ENCODE results near the gene SPZ1. TPM values are rescaled to one million over a fixed set of nuclear protein-coding genes. Genes with fewer than 3 reads are reported as not detected.
"Not testable (repeated sequence)": the region's sequence is repeated elsewhere in the genome, so short reads cannot be mapped to it uniquely, and the experiment has no call there.

SPZ1 gene
- total RNA-seq, 2 donors from 2014 or later = not detected

- WGBS, 2 experiments (ENCODE audit: insufficient coverage in 1 of 2, insufficient read length in 1 of 2) = 39 to 76% methylated on average over 3 to 8 of the region's 8 CpGs
- no peak overlapping the region for H3K27ac Mint-ChIP-seq
- no peak for TF ChIP-seq CTCF (conservative IDR thresholded peaks at IDR 0.05)
- H3K27me3 Mint-ChIP-seq (ENCODE audit: insufficient read depth) = peaks cover 3% of the 10 kb centered on the region
- H3K4me1 Mint-ChIP-seq = no peaks in the 10 kb centered on the region
- no peak overlapping the region for H3K9ac ChIP-seq (ENCODE audit: extremely low read depth, low read length, poor library complexity, severe bottlenecking)
- H3K4me1 ChIP-seq (ENCODE audit: control insufficient read depth, insufficient read depth, low read length) = no peaks in the 10 kb centered on the region
- no peak overlapping the region for H3K27ac ChIP-seq (ENCODE audit: low read depth, low read length)
- no peaks in the 10 kb centered on the region for H3K36me3 Mint-ChIP-seq (ENCODE audit: low read depth)
- no peak overlapping the region for H3K4me3 Mint-ChIP-seq
- H3K9me3 Mint-ChIP-seq = peaks cover 22% of the 10 kb centered on the region
- no peak for DNase-seq
- H3K36me3 ChIP-seq (ENCODE audit: control insufficient read depth, insufficient read depth, low read length) = no peaks in the 10 kb centered on the region
- no peaks in the 10 kb centered on the region for H3K27me3 ChIP-seq (ENCODE audit: control insufficient read depth, insufficient read depth, low read length, poor library complexity, severe bottlenecking)
- H3K9me3 ChIP-seq (ENCODE audit: control insufficient read depth, low read length) = no peaks in the 10 kb centered on the region
- no peak overlapping the region for H3K4me3 ChIP-seq (ENCODE audit: low read length)
Observed at GRCh38 chr5:80300125-80300524, 19.7 kb upstream of the SPZ1 start.

GRCh38 chr5:80300796-80301195, 19.0 kb upstream of the SPZ1 start:
- 89 to 98% methylated on average over 3 to 18 of the region's 27 CpGs for WGBS, 2 experiments (ENCODE audit: insufficient coverage in 1 of 2, insufficient read length in 1 of 2)
- peaks cover 22% of the 10 kb centered on the region for H3K9me3 Mint-ChIP-seq
- H3K27ac ChIP-seq (ENCODE audit: low read depth, low read length); H3K4me3 ChIP-seq (ENCODE audit: low read length); H3K4me1 ChIP-seq (ENCODE audit: control insufficient read depth, insufficient read depth, low read length); H3K27me3 Mint-ChIP-seq (ENCODE audit: insufficient read depth); H3K36me3 ChIP-seq (ENCODE audit: control insufficient read depth, insufficient read depth, low read length); H3K27me3 ChIP-seq (ENCODE audit: control insufficient read depth, insufficient read depth, low read length, poor library complexity, severe bottlenecking); H3K4me1 Mint-ChIP-seq; H3K9me3 ChIP-seq (ENCODE audit: control insufficient read depth, low read length); H3K4me3 Mint-ChIP-seq; H3K9ac ChIP-seq (ENCODE audit: extremely low read depth, low read length, poor library complexity, severe bottlenecking); H3K27ac Mint-ChIP-seq; H3K36me3 Mint-ChIP-seq (ENCODE audit: low read depth); DNase-seq: not testable (repeated sequence)

- not testable (repeated sequence) for H3K27ac ChIP-seq (ENCODE audit: low read depth, low read length); H3K9me3 ChIP-seq (ENCODE audit: control insufficient read depth, low read length); H3K36me3 ChIP-seq (ENCODE audit: control insufficient read depth, insufficient read depth, low read length); H3K27me3 Mint-ChIP-seq (ENCODE audit: insufficient read depth); H3K4me1 ChIP-seq (ENCODE audit: control insufficient read depth, insufficient read depth, low read length); H3K27me3 ChIP-seq (ENCODE audit: control insufficient read depth, insufficient read depth, low read length, poor library complexity, severe bottlenecking); H3K27ac Mint-ChIP-seq; H3K4me3 Mint-ChIP-seq; H3K36me3 Mint-ChIP-seq (ENCODE audit: low read depth); H3K4me1 Mint-ChIP-seq; H3K4me3 ChIP-seq (ENCODE audit: low read length); H3K9ac ChIP-seq (ENCODE audit: extremely low read depth, low read length, poor library complexity, severe bottlenecking); DNase-seq
- WGBS, 2 experiments (ENCODE audit: insufficient coverage in 1 of 2, insufficient read length in 1 of 2) = 100% methylated on average over 8 of the region's 34 CpGs; no CpG with 5 or more reads in 1 of the 2 experiments
- peaks cover 22% of the 10 kb centered on the region for H3K9me3 Mint-ChIP-seq
Observed at GRCh38 chr5:80301342-80301741, 18.5 kb upstream of the SPZ1 start.

- Mint-ChIP-seq H3K27me3 (ENCODE audit: insufficient read depth) (peaks cover 3% of the 10 kb centered on the region), H3K36me3 (ENCODE audit: low read depth) (no peaks in the 10 kb centered on the region), H3K4me3 (no peak overlapping the region), H3K4me1 (no peaks in the 10 kb centered on the region), H3K9me3 (peaks cover 22% of the 10 kb centered on the region), H3K27ac (no peak overlapping the region)
- Histone ChIP-seq H3K4me1 (ENCODE audit: control insufficient read depth, insufficient read depth, low read length) (no peaks in the 10 kb centered on the region), H3K27me3 (ENCODE audit: control insufficient read depth, insufficient read depth, low read length, poor library complexity, severe bottlenecking) (no peaks in the 10 kb centered on the region), H3K4me3 (ENCODE audit: low read length) (no peak overlapping the region), H3K36me3 (ENCODE audit: control insufficient read depth, insufficient read depth, low read length) (no peaks in the 10 kb centered on the region), H3K9me3 (ENCODE audit: control insufficient read depth, low read length) (no peaks in the 10 kb centered on the region), H3K27ac (ENCODE audit: low read depth, low read length) (no peak overlapping the region), H3K9ac (ENCODE audit: extremely low read depth, low read length, poor library complexity, severe bottlenecking) (no peak overlapping the region)
- WGBS, 2 experiments (ENCODE audit: insufficient coverage in 1 of 2, insufficient read length in 1 of 2) = 95% methylated on average over 5 to 11 of the region's 11 CpGs
- DNase-seq = no peak
- no peak for TF ChIP-seq CTCF (conservative IDR thresholded peaks at IDR 0.05)
Observed at GRCh38 chr5:80302636-80303035, 17.2 kb upstream of the SPZ1 start.
